HG02763 (cell line): ENCODE data around the gene WNK2.
"Not testable (repeated sequence)": the region's sequence is repeated elsewhere in the genome, so short reads cannot be mapped to it uniquely, and the experiment has no call there.

ENCODE experiments used
- ATAC-seq: cut with Tn5 transposase; IDR thresholded peaks from one replicate; pipeline ENCODE4 v1.9.1; 2021; ENCODE audit warnings: mild to moderate bottlenecking, moderate library complexity; ENCODE audit not compliant: unreplicated experiment

The WNK2 gene

GRCh38 chr9:93321220-93321610, 137.3 kb downstream of the WNK2 start:
- no peak for ATAC-seq

GRCh38 chr9:93323446-93323954, 139.6 kb downstream of the WNK2 start:
- ATAC-seq, result not testable (repeated sequence)

- no peak for ATAC-seq
Measured at GRCh38 chr9:93324191-93324834, 140.4 kb downstream of the WNK2 start.

- no peak for ATAC-seq
Measured at GRCh38 chr9:93325307-93326035, 141.5 kb downstream of the WNK2 start.

DNA sequence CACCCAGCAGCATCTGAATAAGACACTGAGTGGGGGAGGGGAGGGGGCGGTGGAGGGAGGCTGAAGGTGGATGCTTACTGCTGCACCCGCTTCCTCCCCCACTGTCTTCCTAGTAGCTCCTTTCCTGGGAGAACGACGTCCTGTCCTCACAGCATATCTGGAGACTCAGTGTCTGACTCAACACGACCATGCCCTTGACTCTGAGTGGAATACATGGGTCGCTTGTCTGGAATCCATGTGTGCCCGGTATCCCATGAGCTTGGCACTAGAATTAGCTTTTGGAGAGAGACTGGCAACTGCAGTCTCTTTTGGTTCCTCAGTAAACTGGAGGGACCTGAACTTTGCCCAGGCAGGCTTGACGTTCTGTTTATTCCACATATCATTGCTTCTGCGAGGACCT, 142.1 kb downstream of the WNK2 start:
- ATAC-seq, result no peak

DNA sequence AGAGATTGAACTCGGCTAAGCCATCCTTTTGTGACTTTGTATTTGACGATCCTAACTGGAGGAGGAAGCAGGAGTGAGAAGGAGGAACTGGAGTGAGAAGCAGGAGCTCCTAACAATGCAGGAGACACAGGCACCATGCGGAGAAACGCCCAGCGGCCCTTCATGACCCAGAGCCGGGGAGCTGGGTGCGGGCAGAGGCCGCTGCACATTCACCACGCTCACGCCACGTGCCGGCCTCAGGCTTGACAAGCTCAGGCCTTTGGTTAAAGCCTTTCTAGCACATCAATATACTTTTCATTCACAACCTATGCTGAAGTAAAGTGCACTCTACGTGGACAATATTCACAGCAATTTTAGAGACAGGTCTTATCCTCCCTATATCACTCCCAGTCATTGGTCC, 142.7 kb downstream of the WNK2 start:
- no peak for ATAC-seq

DNA sequence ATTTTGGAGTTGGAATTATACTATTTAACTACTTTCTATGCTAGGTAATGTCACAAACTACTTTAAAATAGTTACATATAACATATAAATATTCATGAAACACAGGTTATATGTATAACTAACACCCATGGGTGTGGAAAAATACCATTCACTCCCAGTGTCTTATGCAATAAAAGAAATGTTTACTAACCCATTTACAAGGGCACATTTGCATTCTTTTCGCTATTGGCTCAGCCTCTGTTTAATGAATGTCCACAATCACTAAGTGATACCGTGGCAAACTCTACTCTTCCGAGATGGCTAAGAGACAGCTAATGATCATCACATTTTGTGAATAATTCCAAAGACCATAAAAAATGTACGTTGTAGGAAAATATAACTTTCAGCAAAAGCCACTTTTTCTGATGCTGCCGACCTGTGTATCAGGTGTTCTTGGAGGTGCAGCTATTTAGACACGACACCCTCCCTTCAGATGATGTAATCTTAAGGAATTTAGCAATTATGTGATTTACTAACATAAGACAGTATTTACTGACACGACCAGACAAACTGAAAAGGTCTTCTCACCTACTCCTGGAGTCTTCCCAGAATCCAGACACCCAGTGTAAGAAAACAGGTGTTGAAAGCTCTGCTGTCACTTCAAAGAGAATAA, 145.8 kb downstream of the WNK2 start:
- ATAC-seq, result no peak

DNA sequence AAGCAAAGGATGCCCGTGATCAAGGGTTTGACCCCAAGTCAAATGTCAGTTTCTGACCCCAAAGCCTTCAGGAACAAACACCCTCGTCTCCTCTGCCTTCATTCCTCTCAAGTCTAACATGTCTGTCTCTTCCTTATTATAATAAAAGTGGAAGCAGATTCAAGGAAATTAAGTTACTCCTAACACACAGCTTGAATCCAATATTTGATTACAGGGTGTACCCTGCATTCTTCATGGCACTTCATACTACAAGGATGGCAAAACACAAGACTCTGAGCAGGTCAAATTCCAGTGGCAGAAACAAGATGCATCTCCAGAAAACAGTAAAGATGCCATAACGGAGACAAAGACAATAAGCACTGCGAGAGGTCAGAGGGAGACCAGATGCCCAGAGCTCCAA, 148.4 kb downstream of the WNK2 start:
- no peak for ATAC-seq

DNA sequence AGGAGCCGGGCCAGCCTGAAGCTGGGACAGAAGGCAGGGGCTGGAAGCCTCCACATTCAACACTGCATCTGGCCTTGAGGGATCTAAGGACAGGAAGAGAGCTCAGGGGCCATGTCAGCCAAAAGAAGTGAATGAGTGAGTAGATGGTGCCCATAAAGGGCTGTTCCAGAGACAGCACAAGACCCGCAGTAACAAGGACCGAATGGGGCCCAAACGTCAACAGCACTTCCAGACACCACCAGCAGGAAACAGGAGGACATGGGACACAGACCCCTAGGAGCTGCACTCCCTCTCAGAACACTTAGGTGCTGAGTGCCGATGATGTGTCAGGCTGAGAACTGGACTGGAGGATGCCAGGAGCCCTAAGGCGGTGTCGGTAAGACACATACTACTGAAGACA, 152.8 kb downstream of the WNK2 start:
- no peak for ATAC-seq

- ATAC-seq, result not testable (repeated sequence)
Measured at GRCh38 chr9:93338196-93338595, 154.3 kb downstream of the WNK2 start.

DNA sequence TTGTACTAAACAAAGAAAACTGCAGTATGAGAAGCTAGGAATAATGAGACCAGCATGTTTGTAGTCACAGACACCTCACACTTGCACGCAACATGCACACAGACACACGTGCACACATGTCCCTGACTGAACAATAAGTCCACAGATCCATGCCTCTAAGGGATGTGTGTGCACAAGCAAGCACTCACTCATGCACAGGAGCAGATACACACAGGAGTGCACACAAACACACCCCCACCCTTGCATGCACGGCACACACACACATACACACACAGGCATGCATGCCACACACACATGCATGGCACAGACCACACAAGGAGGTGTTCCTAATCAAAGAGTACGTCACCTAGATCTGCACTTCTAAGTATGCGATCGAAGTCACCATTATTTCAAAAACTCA, 156.2 kb downstream of the WNK2 start:
- ATAC-seq, result no peak

DNA sequence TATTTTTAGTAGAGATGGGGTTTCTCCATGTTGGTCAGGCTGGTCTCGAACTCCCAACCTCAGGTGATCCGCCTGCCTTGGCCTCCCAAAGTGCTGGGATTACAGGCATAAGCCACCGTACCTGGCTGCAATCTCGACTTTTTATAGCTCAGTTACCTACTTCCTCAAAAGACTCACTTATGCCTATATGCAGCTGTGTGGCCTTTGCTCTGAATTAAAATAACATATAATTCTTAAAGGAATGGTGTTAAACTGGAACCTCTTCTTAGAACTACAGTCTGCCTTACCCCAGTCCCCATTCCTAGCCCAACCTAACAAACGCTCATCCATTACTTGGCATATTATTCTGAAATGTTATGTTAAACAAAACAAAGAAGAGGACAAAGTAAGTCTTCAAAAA, 157.9 kb downstream of the WNK2 start:
- not testable (repeated sequence) for ATAC-seq

- not testable (repeated sequence) for ATAC-seq
Measured at GRCh38 chr9:93342428-93342827, 158.5 kb downstream of the WNK2 start.

- ATAC-seq, result no peak
Measured at GRCh38 chr9:93343663-93344062, 159.7 kb downstream of the WNK2 start.

DNA sequence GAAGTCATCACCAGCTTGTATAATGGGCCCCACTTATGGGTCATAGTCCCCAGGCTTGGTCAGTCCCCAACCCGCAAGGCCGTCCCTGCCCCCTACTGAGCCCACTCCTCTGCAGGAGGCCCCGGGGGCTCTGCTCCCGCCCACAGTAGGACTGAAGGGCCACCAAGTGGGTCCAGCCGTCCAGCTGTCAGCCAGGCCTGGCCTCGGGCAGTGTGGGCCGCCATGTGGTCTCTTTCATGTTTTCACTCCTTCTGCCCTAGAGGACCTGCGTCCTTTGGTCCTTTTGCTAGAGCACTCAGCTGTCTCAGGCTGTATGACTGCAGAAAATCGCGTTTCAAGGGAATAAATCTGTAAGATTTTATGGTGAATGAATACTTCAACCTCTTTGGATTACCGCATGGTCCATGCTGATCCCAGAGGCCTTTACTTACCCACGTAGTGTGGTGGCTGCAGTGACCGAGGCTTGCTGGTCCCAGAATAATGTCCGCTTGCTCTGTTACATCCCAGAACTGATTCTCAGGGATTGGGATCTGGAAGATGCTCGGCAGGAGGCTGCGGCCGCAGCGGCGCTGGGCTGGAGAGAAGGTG, 161.8 kb downstream of the WNK2 start:
- ATAC-seq, result no peak

- ATAC-seq, result no peak
Measured at GRCh38 chr9:93346231-93347112, 162.5 kb downstream of the WNK2 start.

GRCh38 chr9:93347371-93347975, 163.5 kb downstream of the WNK2 start:
- not testable (repeated sequence) for ATAC-seq

- ATAC-seq, result not testable (repeated sequence)
Measured at GRCh38 chr9:93353413-93354310, 169.7 kb downstream of the WNK2 start.

GRCh38 chr9:93354451-93354850, 170.5 kb downstream of the WNK2 start:
- no peak for ATAC-seq
